GM19025 (cell line): ENCODE data around the gene SUSD1.
"Not testable (repeated sequence)": the region's sequence is repeated elsewhere in the genome, so short reads cannot be mapped to it uniquely, and the experiment has no call there.

ENCODE experiments used
- ATAC-seq: cut with Tn5 transposase; IDR thresholded peaks from one replicate; pipeline ENCODE4 v1.9.1; 2021; ENCODE audit warnings: mild to moderate bottlenecking, low read depth, moderate library complexity; ENCODE audit not compliant: unreplicated experiment

SUSD1 gene

DNA sequence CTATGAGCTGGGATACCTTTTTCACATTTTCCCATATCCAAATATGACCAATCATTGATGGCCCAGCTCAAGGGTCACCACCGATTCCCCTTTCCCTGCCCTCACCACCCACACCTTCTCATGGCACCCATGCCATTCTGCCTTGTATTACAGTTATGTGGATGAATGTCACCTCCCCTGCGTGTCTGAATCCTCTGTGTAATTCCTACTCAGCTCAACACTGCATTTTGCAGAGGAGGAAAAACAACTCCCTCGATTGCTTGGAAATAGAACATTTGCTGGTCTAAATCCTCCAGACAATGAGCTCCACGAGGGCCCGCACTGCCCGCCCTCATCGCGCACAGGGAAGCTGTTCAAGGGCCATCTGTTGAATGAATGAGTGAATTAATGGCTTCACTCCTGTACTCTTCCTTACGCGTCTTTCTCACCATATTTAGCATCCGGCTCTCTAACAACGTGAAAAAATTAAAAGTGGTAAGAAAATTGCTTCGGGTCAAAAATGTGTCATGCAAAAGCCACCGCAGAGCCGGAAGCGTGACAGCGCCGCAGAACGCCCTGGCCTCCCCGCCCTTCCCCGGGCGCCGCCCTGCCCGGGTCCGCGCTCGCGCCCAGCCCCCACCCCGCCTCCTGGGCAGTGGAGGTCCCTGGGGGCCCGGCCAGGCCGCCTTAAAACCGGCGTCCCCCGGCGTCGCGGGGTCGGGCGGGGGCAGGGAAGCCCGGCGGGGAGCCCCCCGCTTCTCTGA is 704 bp downstream of the SUSD1 start:
- peak; percentile 86 for ATAC-seq

DNA sequence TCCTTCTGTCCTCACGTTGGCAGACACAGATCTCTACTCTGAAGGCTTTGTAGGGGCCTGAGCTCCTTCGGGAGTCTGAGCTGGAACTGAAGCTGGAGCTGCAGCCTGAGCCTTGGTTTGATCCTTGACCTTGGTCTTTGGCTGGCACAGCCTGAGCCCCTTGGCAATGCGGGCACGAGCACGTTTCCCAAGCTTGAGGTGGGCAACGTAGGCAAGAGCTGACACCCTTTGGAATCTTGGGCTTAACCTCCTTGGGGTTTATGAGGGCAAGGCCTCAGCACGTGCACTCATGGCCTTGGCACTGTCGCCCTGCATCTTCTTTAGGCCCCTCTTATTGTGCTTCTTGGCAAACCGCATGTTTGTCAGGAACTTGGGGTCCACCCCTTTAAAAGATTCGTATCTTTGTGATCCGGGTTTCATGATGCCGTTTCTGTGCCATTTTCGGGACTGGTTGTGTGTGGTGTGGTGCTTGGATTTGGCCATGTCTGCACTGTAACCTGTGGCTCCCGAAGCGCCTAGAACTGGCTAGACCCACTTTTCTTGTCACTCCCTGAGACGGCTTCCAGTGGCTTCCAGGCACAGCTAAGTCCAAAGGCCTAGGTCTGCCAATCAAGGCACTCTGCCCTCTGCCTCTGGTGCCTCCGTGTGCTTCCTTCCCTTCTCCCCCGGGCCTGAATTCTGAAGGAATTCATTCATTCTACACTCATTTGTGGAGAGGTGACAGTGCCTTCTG is 1.4 kb downstream of the SUSD1 start:
- ATAC-seq: no peak

DNA sequence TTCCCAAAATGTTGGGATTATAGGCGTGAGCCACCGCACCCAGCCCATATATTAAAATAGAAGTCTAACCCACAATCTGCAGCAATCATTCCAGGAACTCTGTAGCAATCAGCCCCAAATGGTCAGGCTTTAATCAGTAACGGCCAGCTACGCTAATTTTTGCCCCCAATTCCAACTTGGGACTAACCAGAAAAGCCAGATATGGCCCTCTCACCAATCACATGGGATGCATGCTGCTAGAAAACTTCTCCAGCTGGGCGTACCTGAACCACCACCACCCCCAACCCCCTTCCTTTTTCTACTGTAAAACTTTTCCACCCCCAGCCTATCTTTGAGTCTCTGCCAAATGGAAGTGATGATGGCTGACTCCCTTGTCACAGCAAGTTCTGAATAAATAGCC is 4.1 kb downstream of the SUSD1 start:
- no peak for ATAC-seq

DNA sequence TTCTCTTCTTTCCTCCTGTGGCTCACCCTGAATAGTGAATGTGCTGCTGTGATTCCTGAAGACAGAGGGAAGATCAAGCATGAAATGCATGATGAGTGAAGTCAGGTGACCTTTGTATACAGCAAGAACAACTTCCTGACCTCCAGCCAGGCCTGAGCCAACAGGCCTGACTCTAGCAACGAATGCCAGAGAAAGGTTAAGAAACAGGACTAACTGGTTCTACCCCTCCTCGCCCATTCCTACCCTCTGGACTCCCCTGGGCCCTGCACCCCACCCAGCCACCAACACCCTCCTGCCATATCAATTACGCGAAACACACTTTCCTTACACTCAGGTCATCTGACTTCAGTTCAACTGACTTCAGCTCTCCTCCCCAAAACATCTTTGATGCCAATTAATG is 4.9 kb downstream of the SUSD1 start:
- ATAC-seq: no peak

DNA sequence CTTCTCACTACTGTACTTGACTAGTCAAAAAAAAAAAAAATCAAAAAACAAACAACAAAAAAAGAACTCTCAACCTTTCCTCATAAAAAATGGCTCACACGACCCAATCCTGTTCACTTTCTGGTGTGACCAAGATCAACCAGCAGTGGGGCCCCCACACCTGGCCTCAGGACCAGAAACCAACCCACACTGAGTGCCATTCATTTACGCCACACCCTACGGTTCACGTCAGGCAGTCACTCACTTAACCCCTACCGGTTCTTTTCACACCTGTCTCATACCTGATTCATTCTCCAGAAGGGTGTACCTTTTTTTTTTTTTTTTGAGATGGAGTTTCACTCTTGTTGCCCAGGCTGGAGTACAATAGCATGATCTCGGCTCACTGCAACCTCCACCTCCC is 5.7 kb downstream of the SUSD1 start:
- ATAC-seq: no peak

DNA sequence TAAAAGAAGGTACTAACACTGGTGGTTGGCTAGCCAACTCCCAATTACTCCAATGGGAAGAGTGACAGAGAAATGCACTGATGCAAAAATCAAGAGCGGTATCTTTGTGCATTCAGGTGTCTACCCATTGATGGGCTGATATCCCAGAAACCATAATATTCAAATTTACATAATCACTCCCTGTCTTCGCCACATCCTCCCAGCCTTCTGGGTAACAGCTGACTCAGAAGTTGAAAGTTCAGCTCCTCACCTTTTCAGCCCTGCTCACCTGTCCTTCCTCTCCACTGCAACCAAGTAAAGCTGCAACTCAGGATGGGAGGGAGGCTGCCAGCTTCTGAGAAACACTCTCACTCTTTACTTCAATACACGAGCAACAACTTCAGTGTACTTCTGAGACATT is 6.9 kb downstream of the SUSD1 start:
- ATAC-seq: no peak

DNA sequence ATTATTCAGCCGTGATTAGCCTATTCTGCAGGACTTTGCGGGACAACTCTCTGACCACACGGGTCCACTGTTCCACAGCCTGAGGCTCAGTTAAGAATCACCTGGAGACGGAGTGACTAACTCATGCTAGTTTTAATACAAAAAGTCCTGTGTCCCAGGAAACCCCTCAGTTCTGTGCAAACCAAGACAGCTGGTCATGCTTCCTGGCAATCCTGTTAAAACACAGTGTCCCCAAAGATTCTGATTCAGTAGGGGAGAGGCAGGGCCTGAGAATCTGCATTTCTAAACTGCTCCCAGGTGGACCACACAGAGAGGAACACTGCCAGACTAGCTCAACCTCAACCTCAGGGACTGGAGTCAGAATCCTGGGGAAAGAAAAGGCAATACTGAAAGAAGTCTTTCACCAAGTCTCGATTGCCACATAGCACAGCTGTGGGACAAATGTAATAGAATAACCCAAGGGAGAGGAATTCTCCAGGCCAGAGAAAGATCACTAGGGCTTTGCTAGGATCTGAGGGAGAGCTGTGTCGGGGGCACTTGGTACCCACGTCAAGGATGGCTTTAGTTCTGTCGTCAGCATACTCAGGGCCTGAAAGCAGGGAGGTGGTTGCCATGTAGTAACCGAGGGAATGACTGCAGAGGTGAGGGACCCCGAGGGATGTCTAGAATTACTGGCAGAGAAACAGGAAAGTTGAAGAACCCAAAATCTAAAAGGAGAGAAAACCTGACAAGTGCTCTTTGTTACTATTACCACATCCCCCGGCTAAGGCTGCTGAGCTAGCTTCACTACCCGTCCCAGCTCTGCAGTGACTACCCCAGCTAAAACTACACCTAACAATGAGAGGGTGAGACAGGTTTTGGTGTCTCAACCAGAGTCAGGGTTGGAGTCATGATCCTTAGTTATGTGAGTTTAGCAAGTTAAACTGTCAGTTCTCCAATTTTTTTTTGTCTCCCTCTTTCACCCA is 8.6 kb downstream of the SUSD1 start:
- no peak for ATAC-seq

DNA sequence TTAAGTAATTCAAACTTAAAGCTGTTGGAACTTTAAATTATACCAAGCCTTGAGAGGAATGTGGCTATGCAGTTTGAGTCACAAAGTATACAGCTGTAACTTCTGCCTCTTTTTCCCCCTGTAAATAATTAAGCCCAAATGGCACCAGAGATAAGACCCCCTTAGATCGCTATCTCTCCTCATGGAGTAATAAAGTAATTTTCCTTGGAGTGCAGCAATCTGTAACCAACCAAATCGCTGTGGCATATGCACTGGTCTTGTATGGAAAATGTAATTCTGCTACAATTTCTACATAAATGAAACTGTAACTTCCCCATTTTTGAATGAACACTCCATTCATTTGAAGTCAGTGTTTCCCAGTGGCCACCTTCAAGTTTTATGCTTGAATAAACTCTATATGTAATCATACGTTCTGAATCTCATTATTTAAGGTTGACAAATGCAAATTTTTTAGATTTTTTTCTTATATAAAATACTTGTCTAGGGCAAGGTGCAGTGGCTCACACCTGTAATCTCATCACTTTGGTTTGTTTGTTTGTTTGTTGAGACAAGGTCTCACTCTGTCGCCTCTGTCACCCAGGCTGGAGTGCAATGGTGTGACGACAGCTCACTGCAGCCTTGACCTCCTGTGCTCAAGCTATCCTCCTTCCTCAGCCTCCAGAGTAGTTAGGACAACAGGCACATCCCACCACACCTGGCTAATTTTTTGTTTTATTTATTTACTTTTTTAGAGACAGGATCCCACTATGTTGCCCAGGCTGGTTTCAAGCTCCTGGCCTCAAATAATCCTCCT is 12.3 kb downstream of the SUSD1 start:
- ATAC-seq: no peak

DNA sequence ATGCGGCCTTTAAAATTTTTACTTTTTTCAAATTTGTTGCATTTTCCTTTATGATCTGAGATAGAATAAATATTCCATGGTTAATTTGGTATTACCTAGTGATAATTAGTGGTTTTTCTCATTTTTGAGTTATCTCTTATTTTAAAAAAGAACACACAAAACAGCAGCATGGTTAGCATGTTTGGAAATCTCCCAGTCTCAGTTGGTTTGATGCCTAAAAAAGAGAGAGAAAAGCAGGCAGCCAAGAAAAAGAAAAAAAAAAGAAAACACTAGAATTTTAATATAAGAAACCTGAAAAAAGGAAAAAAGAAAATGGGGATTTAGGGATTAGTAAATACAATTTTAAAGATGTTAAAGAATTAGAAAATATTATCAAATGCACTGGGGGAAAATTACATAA is 15.3 kb downstream of the SUSD1 start:
- no peak for ATAC-seq

DNA sequence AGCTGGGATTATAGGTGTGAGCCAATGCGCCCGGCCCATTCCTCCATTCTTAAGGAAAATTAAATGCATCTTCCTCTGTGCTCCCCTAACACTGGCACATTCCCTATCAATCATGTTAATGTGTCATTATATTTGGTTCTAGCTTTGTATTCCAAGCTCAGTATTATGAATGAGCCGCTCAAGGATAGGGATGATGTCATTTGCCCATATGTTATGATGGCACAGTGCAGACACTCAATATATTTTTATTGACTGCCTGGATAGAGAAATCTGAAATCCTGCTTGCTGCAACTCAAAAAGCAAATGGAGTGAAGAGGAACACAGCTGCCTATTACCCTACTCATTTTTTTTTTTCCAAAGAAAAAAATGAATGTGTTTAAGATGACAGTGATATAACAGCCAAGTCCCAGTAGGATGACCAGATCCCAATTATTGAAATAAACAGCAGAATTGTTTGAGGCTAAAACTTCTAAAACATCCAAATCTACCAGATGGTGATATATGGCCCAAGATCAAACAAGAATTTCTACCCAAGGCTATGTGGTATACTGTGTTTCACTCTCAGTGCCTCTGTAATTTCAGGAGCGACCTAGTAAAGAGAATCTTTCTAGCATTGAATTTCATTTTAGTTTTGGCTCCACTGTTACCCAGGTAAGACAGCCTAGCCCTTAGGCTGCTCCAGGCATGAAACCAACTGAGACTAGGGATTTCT is 16.3 kb downstream of the SUSD1 start:
- no peak for ATAC-seq

DNA sequence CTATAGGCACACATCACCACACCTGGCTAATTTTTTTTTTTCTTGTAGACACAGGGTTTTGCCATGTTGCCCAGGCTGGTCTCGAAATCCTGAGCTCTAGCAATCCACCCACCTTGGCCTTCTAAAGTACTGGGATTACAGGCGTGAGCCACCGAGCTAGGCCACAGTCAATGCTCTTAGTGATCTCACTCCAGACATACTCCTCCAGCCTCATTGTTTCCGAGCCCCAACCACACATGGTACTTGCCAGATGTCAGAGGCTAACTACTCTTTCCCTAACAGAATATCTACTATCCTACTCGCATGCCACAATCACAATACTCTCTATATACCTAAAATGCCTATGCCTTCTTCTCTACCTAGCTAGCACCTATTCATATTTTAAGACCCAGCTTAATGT is 17.1 kb downstream of the SUSD1 start:
- no peak for ATAC-seq

DNA sequence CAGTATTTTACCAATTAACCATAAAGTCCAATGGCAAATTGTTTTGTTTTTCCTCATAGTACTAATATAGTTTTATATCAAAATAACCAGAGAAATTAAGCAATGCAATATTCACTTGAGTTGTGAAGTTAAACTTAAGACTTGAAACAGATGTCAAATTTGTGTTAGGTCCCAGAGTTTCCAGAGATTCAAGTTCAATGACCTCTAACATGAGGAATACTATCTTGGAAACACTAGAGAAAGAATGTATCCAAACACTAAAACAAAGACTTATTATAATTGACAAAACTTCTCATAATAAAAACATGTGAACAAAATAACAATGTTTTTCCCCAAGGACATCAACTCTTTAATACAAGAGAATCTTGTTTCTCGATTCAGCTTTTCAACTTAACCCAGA is 18.0 kb downstream of the SUSD1 start:
- no peak for ATAC-seq

DNA sequence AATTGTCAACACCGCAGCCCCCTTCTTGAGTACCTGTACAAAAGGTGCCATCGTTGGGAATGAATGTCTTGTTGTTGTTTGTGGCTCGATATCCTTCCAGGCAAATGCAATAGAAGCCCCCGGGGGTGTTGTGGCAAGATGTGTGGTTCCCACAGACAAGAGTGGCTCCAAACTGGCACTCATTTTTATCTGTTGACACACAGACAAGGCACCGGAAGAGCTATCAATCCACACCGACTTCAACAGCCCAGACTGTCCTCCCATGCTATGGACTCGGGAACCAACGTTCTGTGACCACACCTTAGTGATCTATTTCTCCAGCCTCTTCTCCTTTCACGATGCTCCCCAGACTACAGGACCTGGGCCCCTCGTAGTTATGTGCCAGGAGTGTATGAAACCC is 25.9 kb downstream of the SUSD1 start:
- ATAC-seq: no peak

DNA sequence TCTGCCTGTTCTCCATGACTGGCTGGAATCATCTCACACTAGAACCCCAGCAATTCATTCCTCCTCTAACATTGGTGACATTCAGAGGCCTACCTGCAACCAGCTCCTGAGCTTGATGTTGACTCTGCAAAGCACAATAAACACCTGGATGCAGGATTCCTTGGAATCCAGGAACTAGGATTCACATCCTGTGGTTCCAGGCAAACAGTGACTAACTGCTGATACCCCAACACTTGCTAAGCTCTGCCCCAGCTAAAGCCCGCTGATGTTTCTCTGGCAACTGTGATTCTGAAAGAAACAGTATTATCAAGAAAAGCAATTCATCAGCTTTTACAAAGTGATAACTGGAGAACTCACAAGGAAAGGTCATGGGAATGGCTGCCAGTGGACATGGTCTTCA is 29.2 kb downstream of the SUSD1 start:
- ATAC-seq: no peak

DNA sequence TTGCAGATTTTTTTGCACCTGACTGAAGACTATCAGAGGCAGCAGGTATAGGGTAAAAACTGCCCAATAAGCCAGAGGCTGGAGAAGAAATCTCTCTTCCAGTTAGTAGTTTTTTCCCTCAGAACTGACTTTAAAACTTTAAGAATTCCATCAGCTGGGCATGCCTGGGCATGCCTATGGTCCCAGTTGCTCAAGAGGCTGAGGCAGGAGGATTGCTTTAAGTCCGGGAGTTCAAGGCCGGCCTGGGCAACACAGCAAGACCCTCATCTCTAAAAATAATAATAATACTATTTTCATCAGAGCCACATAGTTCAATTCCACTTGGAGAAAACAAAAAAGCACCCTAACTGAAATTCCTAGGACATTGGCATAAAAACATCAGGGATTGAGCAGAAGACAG is 30.3 kb downstream of the SUSD1 start:
- no peak for ATAC-seq

DNA sequence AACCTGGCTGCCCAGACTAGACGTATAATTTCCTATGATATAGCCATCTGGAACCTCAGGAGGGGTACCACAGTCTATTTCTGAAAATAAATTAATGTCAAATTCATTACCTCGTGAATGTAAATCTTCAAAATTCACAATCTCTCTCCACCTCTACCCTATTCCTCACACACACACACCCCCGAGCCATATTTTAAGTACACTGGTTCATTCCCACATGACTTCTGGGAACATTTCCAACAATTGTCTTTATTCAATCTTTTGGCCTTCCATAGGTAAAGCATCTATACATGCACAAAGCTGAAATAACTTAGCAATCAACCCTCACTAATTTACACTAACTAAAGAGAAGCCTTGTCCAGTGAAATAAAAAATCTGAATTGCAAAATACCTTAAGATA is 32.7 kb downstream of the SUSD1 start:
- no peak for ATAC-seq

DNA sequence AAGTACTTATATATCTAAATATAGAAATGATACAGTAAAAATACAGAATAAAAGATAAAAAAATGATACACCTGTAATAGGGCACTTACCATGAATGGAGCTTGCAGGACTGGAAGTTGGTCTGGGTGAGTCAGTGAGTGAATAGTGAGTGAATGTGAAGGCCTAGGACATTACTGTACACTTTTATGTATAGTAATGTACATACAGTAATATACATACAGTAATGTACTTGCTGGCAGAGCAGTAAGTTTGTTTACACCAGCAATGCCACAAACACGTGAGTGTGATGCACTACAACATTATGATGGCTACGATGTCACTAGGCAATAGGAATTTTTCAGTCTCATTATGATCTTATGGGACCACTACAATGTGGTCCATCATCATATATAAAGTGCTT is 34.2 kb downstream of the SUSD1 start:
- ATAC-seq: no peak

DNA sequence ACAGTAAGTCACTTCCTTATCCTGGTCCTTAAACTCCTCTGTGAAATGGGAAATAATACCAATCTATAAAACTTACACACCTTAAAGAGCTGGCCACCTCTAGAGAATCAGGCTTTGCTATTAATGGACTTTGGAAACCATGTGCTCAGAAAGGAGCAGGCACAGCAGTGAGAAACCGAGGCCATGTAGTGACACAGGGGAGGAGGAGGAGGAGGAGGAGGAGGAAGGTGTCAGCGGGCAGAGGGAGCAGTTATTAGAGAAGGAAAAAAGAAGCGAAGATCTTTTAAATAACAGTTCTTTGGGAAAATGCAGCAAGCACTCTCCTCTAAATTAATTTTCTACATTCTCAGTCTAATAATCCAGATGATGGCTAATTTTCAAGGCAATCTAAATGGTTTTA is 38.0 kb downstream of the SUSD1 start:
- ATAC-seq: no peak

DNA sequence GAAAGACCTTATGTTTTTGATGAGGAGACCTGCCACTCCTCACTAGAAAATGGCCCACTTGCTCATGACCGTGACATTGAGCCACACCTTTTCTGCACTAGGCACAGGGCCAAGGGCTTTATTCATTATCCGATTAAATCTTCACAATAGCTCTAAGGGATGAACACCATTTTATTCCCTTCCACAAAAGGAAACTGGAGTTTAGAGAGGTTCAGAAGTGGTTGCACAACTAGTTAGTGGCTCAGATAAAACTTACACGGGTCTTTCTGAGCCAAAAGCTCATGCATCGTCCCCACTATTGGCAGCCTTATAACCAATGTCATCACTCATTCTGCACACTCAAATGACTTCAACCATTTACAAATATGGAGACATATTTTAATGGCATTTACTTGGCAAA is 39.4 kb downstream of the SUSD1 start:
- ATAC-seq: no peak

DNA sequence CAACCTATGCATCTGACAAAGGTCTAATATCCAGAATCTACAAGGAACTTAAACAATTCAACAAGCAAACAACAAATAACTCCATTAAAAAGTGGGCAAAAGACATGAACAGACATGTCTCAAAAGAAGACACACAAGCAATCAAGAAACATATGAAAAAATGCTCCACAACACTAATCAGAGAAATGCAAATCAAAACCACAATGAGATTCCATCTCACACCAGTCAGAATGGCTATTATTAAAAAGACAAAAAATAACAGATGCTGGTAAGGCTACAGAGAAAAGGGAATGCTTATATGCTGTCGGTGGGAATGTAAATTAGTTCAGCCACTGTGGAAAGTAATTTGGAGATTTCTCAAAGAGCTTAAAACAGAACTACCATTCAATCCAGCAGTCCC is 41.3 kb downstream of the SUSD1 start:
- ATAC-seq: not testable (repeated sequence)
